ENCODE results near the gene IL1RAPL2. TPM values are rescaled to one million over a fixed set of nuclear protein-coding genes. Genes with fewer than 3 reads are reported as not detected.

IL1RAPL2 gene
- total and polyA plus RNA-seq, 2 of the 8 experiments (the other 6 are each of a cell fraction or from before 2014, with no cell fraction given), result 0.20 to 1.3 TPM

DNA sequence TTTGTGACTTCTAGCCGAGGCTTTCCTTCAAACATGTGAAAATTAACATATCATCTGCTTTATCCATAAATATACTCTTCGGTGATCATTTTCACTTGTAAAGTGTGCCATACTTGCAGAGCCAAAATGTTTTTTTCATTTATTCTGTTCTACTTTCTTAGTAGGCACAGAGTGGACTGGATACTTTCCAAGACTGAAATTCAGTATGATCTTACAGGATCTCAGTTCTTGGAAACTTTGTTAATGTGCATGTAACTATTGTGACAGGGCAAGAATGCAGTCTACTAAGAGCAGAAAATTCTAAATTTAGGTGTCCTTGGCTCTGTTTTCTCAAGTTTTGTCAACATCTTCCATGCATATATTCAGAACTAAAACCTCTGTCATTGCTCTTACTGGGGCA is 369.6 kb downstream of the IL1RAPL2 start:
- H3K4me2 ChIP-seq (ENCODE audit: insufficient read depth in 1 of 2, low read depth in 2 of 2, low read length in 2 of 2), result no peak overlapping the region
- FAIRE-seq, result no peak

More for the DNA sequence above, 369.6 kb downstream of the IL1RAPL2 start:
- Histone ChIP-seq H3K4ac (replicated peaks; ENCODE audit: insufficient read length, low read depth, low read length) (no peak overlapping the region), H3K79me2 (ENCODE audit: control insufficient read depth in 1 of 2, insufficient read depth in 2 of 2, low read length in 2 of 2) (no peaks in the 10 kb centered on the region), H2BK12ac (ENCODE audit: low read depth, low read length) (no peak overlapping the region), H3K56ac (replicated peaks; ENCODE audit: insufficient read length, low read depth, low read length) (no peak overlapping the region), H3K9me3 (ENCODE audit: insufficient read depth in 2 of 2, low read depth in 1 of 2, low read length in 1 of 2) (no peaks in the 10 kb centered on the region), H3K4me1 (replicated peaks in 1 of 4; ENCODE audit: control insufficient read depth in 3 of 4, insufficient read depth in 4 of 4, low read length in 3 of 4) (no peaks in the 10 kb centered on the region), H3K4me3 (ENCODE audit: extremely low read depth in 1 of 4, insufficient read depth in 2 of 4, low read depth in 3 of 4, low read length in 4 of 4) (no peak overlapping the region), H2BK15ac (ENCODE audit: low read length) (no peak overlapping the region), H2AFZ (ENCODE audit: low read length) (no peak overlapping the region), H3K23me2 (ENCODE audit: low read depth, low read length) (no peaks in the 10 kb centered on the region), H2BK120ac (replicated peaks; ENCODE audit: low read depth, low read length) (no peak overlapping the region), H4K5ac (ENCODE audit: insufficient read length, low read depth, low read length) (no peak overlapping the region), H2BK20ac (ENCODE audit: low read length) (no peak overlapping the region), H4K8ac (ENCODE audit: extremely low read depth, insufficient read depth, low read length) (no peak overlapping the region), H3K18ac (ENCODE audit: extremely low read depth, low read length) (no peak overlapping the region), H3K79me1 (ENCODE audit: low read depth, low read length) (no peaks in the 10 kb centered on the region), H3K23ac (ENCODE audit: insufficient read length) (no peak overlapping the region), H2BK5ac (ENCODE audit: low read depth, low read length) (no peak overlapping the region), H3K27ac (ENCODE audit: low read depth, low read length) (no peak overlapping the region), H2AK5ac (ENCODE audit: low read depth, low read length) (no peak overlapping the region), H3K9ac (replicated peaks in 1 of 4; ENCODE audit: extremely low read depth in 1 of 4, low read depth in 3 of 4, low read length in 3 of 4) (no peak overlapping the region), H3K14ac (ENCODE audit: insufficient read length) (no peak overlapping the region), H3K27me3 (replicated peaks in 1 of 4; ENCODE audit: control insufficient read depth in 3 of 4, extremely low read depth in 1 of 4, insufficient read depth in 3 of 4, low read length in 3 of 4) (no peaks in the 10 kb centered on the region), H3K36me3 (ENCODE audit: control insufficient read depth in 2 of 4, insufficient read depth in 4 of 4, low read length in 3 of 4) (no peaks in the 10 kb centered on the region), H4K20me1 (replicated peaks in 1 of 2; ENCODE audit: control insufficient read depth in 1 of 2, insufficient read depth in 2 of 2, low read length in 2 of 2) (no peaks in the 10 kb centered on the region), H4K91ac (replicated peaks; ENCODE audit: insufficient read length, low read length) (no peak overlapping the region)
- CTCF ChIA-PET (ENCODE audit: partially characterized antibody), result interaction anchor here (1.6 kb wide), 1 partner anchor 13 kb away, joined by 4 read pairs; no protein-coding TSS in a partner anchor
- TF ChIP-seq ATF3 (IDR thresholded peaks at IDR 0.05; ENCODE audit: insufficient read depth, low read depth, low read length) (no peak), TAF7 (optimal IDR thresholded peaks at IDR 0.05; ENCODE audit: borderline replicate concordance, low read depth, low read length) (no peak), HDAC6 (IDR thresholded peaks at IDR 0.05; ENCODE audit: low read depth, low read length) (no peak), ZNF274 (IDR thresholded peaks at IDR 0.05; ENCODE audit: borderline replicate concordance, extremely low read depth, low read length) (no peak), GABPA (IDR thresholded peaks at IDR 0.05; ENCODE audit: borderline replicate concordance, insufficient read depth, low read length) (no peak), BCL11A (IDR thresholded peaks at IDR 0.05; ENCODE audit: low read depth in 2 of 2, low read length in 2 of 2) (no peak), USF2 (IDR thresholded peaks at IDR 0.05; ENCODE audit: low read length) (no peak), SIN3A (conservative IDR thresholded peaks at IDR 0.05 in 1 of 2, IDR thresholded peaks at IDR 0.05 in 1 of 2; ENCODE audit: low read depth in 1 of 2, low read length in 2 of 2) (no peak)
- TF ChIP-seq, protein P1, sequence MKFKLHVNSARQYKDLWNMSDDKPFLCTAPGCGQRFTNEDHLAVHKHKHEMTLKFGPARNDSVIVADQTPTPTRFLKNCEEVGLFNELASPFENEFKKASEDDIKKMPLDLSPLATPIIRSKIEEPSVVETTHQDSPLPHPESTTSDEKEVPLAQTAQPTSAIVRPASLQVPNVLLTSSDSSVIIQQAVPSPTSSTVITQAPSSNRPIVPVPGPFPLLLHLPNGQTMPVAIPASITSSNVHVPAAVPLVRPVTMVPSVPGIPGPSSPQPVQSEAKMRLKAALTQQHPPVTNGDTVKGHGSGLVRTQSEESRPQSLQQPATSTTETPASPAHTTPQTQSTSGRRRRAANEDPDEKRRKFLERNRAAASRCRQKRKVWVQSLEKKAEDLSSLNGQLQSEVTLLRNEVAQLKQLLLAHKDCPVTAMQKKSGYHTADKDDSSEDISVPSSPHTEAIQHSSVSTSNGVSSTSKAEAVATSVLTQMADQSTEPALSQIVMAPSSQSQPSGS (IDR thresholded peaks at IDR 0.05; ENCODE audit: low read length), result no peak
- whole genome bisulfite sequencing, 2 experiments (ENCODE audit: extremely low coverage in 1 of 2, insufficient coverage in 1 of 2, insufficient read length in 1 of 2, insufficient replicate concordance in 2 of 2, low coverage in 1 of 2, low lambda C conversion rate in 2 of 2, missing lambda C conversion rate in 1 of 2), result 96% methylated on average over 2 of the region's 2 CpGs; no CpG with 5 or more reads in 1 of the 2 experiments
- DNase-seq (ENCODE audit: low read depth in 1 of 2, low spot score in 2 of 2), result no peak
- POLR2A ChIA-PET (ENCODE audit: partially characterized antibody), result no interaction called here

All from H1 (cell line).